Neural cell (in vitro differentiated cells): ENCODE measurements around the gene DSTN. TPM values are rescaled to one million over a fixed set of nuclear protein-coding genes. Genes with fewer than 3 reads are reported as not detected.

Experiments
- H2AFZ ChIP-seq: fragments of 200-600, 300-800 bp; sonication (generic), shearing (Covaris generic); 2 replicates; pipeline ENCODE4 v1.6.0; 2014; ENCODE audit warnings: low read depth, mild to moderate bottlenecking, antibody characterized with exemption, low read length, moderate library complexity
- H3F3A ChIP-seq: fragments of 200-600 bp; shearing (Covaris generic); 2 replicates; pipeline ENCODE4 v1.6.1; 2016; ENCODE audit warnings: mild to moderate bottlenecking, moderate library complexity, mixed read lengths, antibody characterized with exemption, low read length; ENCODE audit not compliant: insufficient read depth, poor library complexity, severe bottlenecking
- H3K27ac ChIP-seq: fragments of 200-600, 300-800 bp; sonication (generic), shearing (Covaris generic); 2 replicates; pipeline ENCODE4 v1.5.1; 2014; ENCODE audit warnings: mild to moderate bottlenecking, low read length, moderate library complexity
- H3K27me3 ChIP-seq: fragments of 300-800, 200-600 bp; sonication (generic), shearing (Covaris generic); 2 replicates; pipeline ENCODE4 v1.6.0; 2014; ENCODE audit warnings: mild to moderate bottlenecking, low read depth, low read length, moderate library complexity; ENCODE audit not compliant: insufficient read depth
- H3K36me3 ChIP-seq: fragments of 300-800, 200-600 bp; sonication (generic), shearing (Covaris generic); 2 replicates; pipeline ENCODE4 v1.5.1; 2014; ENCODE audit warnings: mild to moderate bottlenecking, antibody characterized with exemption, low read length, moderate library complexity; ENCODE audit not compliant: insufficient read depth
- H3K4me2 ChIP-seq: fragments of 300-800, 200-600 bp; sonication (generic), shearing (Covaris generic); 2 replicates; pipeline ENCODE4 v1.6.0; 2014; ENCODE audit warnings: mild to moderate bottlenecking, low read length
- H3K4me3 ChIP-seq: fragments of 300-800, 200-600 bp; sonication (generic), shearing (Covaris generic); 2 replicates; pipeline ENCODE4 v1.5.1; 2014; ENCODE audit warnings: mild to moderate bottlenecking, low read length, moderate library complexity
- H3K79me2 ChIP-seq: fragments of 200-600 bp; shearing (Covaris generic); replicated peaks from 2 replicates; pipeline ENCODE4 v1.6.0; 2014; ENCODE audit warnings: mild to moderate bottlenecking, low read length, moderate library complexity; ENCODE audit not compliant: insufficient read depth
- H3K9ac ChIP-seq: fragments of 300-800, 200-600 bp; sonication (generic), shearing (Covaris generic); 2 replicates; pipeline ENCODE4 v1.6.1; 2016; ENCODE audit warnings: mild to moderate bottlenecking, low read length, mixed read lengths
- H3K9me2 ChIP-seq: fragments of 200-600 bp; shearing (Covaris generic); 2 replicates; pipeline ENCODE4 v1.6.1; 2016; ENCODE audit warnings: mild to moderate bottlenecking, low read length, mixed read lengths; ENCODE audit not compliant: insufficient read depth
- H3K9me3 ChIP-seq: fragments of 200-600, 300-800 bp; sonication (generic), shearing (Covaris generic); 2 replicates; pipeline ENCODE4 v1.6.1; 2016; ENCODE audit warnings: mild to moderate bottlenecking, mixed run types, low read length, moderate library complexity, mixed read lengths
- H4K20me1 ChIP-seq: fragments of 200-600 bp; shearing (Covaris generic); 2 replicates; pipeline ENCODE4 v1.6.1; 2016; ENCODE audit warnings: mild to moderate bottlenecking, mixed run types; ENCODE audit not compliant: insufficient read depth
- EP300 ChIP-seq: fragments of 450-650 bp; conservative IDR thresholded peaks from 2 replicates; pipeline ENCODE4 v1.6.1; 2014; ENCODE audit warnings: antibody characterized with exemption, mild to moderate bottlenecking, moderate library complexity; ENCODE audit not compliant: poor library complexity, severe bottlenecking
- EZH2 ChIP-seq: fragments of 200-600, 300-800 bp; shearing (Covaris generic), sonication (generic); IDR thresholded peaks from 2 replicates; pipeline ENCODE4 v1.6.1; 2014; ENCODE audit warnings: antibody characterized with exemption, low read length, borderline replicate concordance, mild to moderate bottlenecking; ENCODE audit not compliant: insufficient read depth, poor library complexity, severe bottlenecking
- MXI1 ChIP-seq: fragments of 450-650 bp; conservative IDR thresholded peaks from 2 replicates; pipeline ENCODE4 v1.6.1; 2014; ENCODE audit warnings: antibody characterized with exemption, mild to moderate bottlenecking; ENCODE audit not compliant: poor library complexity, severe bottlenecking
- POLR2AphosphoS5 ChIP-seq: IDR thresholded peaks from 2 replicates; pipeline ENCODE4 v1.6.1; 2012
- RAD21 ChIP-seq: fragments of 450-650 bp; conservative IDR thresholded peaks from 2 replicates; pipeline ENCODE4 v1.6.1; 2014; ENCODE audit warnings: antibody characterized with exemption, mild to moderate bottlenecking, moderate library complexity
- SMC3 ChIP-seq: fragments of 450-650 bp; conservative IDR thresholded peaks from 2 replicates; pipeline ENCODE4 v1.6.1; 2014; ENCODE audit warnings: antibody characterized with exemption, mild to moderate bottlenecking, moderate library complexity; ENCODE audit not compliant: poor library complexity
- TAF1 ChIP-seq: IDR thresholded peaks from 2 replicates; pipeline ENCODE4 v1.6.1; 2012; ENCODE audit warnings: low read depth
- polyA plus RNA-seq: library from polyadenylated mRNA; depleted of rRNA; stranded (reverse); fragments of >200 nt; gene quantifications from 2 replicates; pipeline ENCODE4 v1.2.3, GENCODE V29; 2014
- TF ChIP-seq, protein P1 (sequence below): IDR thresholded peaks from 2 replicates; pipeline ENCODE4 v1.6.1; 2012; ENCODE audit warnings: borderline replicate concordance
- TF ChIP-seq, protein P2 (sequence below): fragments of 450-650 bp; IDR thresholded peaks from 2 replicates; pipeline ENCODE4 v1.5.1; 2014; ENCODE audit warnings: antibody characterized with exemption, mild to moderate bottlenecking, moderate library complexity; ENCODE audit not compliant: poor library complexity, severe bottlenecking

DSTN gene
- polyA plus RNA-seq, 1 donor from 2014 or later: 276 TPM

DNA sequence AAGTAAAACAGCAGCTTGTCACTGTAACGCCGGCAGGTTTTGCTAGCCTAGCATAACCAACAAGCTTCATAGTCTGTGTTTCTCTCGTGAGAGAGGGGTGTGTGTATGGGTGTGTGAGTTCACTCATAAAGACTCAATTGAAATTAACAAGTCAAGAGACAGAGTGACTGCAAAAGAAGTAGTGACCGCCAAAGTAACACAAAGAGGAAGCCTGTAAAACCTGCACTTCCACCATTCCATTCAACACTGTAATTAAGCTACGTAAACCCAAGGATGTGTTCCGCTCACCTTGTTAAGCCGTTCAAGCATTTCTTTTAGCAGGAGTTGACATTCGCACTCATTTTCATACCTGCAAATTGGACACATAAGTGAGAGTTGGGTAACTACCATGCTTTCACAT, 45.3 kb upstream of the DSTN start:
- no peaks in the 10 kb centered on the region for H3K9me2 ChIP-seq
- H3K79me2 ChIP-seq: no peaks in the 10 kb centered on the region
- no peak overlapping the region for H3K4me2 ChIP-seq
- H3K9me3 ChIP-seq: no peaks in the 10 kb centered on the region
- no peak overlapping the region for H2AFZ ChIP-seq
- no peaks in the 10 kb centered on the region for H4K20me1 ChIP-seq
- no peaks in the 10 kb centered on the region for H3K36me3 ChIP-seq
- no peak overlapping the region for H3K27ac ChIP-seq
- peaks cover 7% of the 10 kb centered on the region for H3K27me3 ChIP-seq
- H3K9ac ChIP-seq: no peak overlapping the region
- no peak for TF ChIP-seq RAD21
- TF ChIP-seq EP300: no peak
- TF ChIP-seq EZH2: no peak
- TF ChIP-seq TAF1: no peak
- TF ChIP-seq, protein P1, sequence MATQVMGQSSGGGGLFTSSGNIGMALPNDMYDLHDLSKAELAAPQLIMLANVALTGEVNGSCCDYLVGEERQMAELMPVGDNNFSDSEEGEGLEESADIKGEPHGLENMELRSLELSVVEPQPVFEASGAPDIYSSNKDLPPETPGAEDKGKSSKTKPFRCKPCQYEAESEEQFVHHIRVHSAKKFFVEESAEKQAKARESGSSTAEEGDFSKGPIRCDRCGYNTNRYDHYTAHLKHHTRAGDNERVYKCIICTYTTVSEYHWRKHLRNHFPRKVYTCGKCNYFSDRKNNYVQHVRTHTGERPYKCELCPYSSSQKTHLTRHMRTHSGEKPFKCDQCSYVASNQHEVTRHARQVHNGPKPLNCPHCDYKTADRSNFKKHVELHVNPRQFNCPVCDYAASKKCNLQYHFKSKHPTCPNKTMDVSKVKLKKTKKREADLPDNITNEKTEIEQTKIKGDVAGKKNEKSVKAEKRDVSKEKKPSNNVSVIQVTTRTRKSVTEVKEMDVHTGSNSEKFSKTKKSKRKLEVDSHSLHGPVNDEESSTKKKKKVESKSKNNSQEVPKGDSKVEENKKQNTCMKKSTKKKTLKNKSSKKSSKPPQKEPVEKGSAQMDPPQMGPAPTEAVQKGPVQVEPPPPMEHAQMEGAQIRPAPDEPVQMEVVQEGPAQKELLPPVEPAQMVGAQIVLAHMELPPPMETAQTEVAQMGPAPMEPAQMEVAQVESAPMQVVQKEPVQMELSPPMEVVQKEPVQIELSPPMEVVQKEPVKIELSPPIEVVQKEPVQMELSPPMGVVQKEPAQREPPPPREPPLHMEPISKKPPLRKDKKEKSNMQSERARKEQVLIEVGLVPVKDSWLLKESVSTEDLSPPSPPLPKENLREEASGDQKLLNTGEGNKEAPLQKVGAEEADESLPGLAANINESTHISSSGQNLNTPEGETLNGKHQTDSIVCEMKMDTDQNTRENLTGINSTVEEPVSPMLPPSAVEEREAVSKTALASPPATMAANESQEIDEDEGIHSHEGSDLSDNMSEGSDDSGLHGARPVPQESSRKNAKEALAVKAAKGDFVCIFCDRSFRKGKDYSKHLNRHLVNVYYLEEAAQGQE: no peak
- no peak for TF ChIP-seq SMC3
- TF ChIP-seq, protein P2, sequence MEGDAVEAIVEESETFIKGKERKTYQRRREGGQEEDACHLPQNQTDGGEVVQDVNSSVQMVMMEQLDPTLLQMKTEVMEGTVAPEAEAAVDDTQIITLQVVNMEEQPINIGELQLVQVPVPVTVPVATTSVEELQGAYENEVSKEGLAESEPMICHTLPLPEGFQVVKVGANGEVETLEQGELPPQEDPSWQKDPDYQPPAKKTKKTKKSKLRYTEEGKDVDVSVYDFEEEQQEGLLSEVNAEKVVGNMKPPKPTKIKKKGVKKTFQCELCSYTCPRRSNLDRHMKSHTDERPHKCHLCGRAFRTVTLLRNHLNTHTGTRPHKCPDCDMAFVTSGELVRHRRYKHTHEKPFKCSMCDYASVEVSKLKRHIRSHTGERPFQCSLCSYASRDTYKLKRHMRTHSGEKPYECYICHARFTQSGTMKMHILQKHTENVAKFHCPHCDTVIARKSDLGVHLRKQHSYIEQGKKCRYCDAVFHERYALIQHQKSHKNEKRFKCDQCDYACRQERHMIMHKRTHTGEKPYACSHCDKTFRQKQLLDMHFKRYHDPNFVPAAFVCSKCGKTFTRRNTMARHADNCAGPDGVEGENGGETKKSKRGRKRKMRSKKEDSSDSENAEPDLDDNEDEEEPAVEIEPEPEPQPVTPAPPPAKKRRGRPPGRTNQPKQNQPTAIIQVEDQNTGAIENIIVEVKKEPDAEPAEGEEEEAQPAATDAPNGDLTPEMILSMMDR: no peak
- no peak for TF ChIP-seq MXI1
- no peak overlapping the region for H3K4me3 ChIP-seq
- H3F3A ChIP-seq: no peaks in the 10 kb centered on the region

DNA sequence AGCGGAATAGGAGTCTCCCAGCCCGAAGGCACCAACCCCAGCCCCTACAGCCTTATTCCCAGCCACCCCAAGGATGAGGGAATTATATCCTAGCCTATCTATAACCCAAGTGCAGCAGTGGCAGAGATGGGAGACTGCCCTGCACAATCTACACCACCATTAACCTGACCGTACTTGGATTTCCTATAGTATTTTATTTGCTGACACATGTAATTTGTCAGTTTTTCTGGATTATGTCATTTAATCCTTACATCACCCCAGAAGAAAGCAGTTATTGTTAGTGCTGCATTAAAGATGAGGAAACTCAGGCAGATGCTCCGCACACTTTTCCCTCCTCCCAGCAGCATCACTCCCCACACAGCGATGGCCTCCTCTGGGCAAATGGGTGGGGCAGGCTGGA, 44.7 kb upstream of the DSTN start:
- no peak overlapping the region for H2AFZ ChIP-seq
- H3K9ac ChIP-seq: no peak overlapping the region
- no peak overlapping the region for H3K27ac ChIP-seq
- H3F3A ChIP-seq: no peaks in the 10 kb centered on the region
- no peak overlapping the region for H3K4me2 ChIP-seq
- TF ChIP-seq EZH2 (no peak), POLR2AphosphoS5 (no peak), TAF1 (no peak), MXI1 (no peak)
- TF ChIP-seq, protein P1: no peak
- TF ChIP-seq, protein P2: no peak
- no peaks in the 10 kb centered on the region for H3K79me2 ChIP-seq
- no peaks in the 10 kb centered on the region for H3K9me3 ChIP-seq
- H3K9me2 ChIP-seq: no peaks in the 10 kb centered on the region
- H3K4me3 ChIP-seq: no peak overlapping the region
- no peaks in the 10 kb centered on the region for H4K20me1 ChIP-seq
- no peaks in the 10 kb centered on the region for H3K36me3 ChIP-seq
- peaks cover 12% of the 10 kb centered on the region for H3K27me3 ChIP-seq
